ENCODE results near the gene LDB1. TPM values are rescaled to one million over a fixed set of nuclear protein-coding genes. Genes with fewer than 3 reads are reported as not detected.

Gene LDB1
- total and polyA plus RNA-seq, 2 of the 13 experiments (the other 11 are each of a cell fraction or from before 2014, with no cell fraction given), result 17.2 to 45.5 TPM

- TF ChIP-seq ZSCAN5A (CRISPR knock-in tag; IDR thresholded peaks at IDR 0.05; ENCODE audit: borderline replicate concordance) (no peak), EHMT2 (IDR thresholded peaks at IDR 0.05; ENCODE audit: borderline replicate concordance, low read depth, low read length) (no peak), MEIS1 (CRISPR knock-in tag; IDR thresholded peaks at IDR 0.05; ENCODE audit: borderline replicate concordance) (0 out of 2 replicates have a peak, but pooled peaks have one; percentile 5), ZNF7 (CRISPR knock-in tag; IDR thresholded peaks at IDR 0.05) (no peak; the same call in 1 of the 2 replicates), CENPX (CRISPR knock-in tag; IDR thresholded peaks at IDR 0.05) (no peak), HOXA7 (CRISPR knock-in tag; IDR thresholded peaks at IDR 0.05) (no peak), SMYD3 (CRISPR knock-in tag; IDR thresholded peaks at IDR 0.05) (no peak), ZNF770 (CRISPR knock-in tag; IDR thresholded peaks at IDR 0.05) (no peak), CHD4 (IDR thresholded peaks at IDR 0.05; ENCODE audit: borderline replicate concordance, low read length) (0 out of 2 replicates have a peak, but pooled peaks have one; percentile 25), ZBTB38 (CRISPR knock-in tag; IDR thresholded peaks at IDR 0.05) (no peak), TEAD3 (CRISPR knock-in tag; optimal IDR thresholded peaks at IDR 0.05; ENCODE audit: borderline replicate concordance) (no peak), PRMT3 (CRISPR knock-in tag; IDR thresholded peaks at IDR 0.05; ENCODE audit: borderline replicate concordance, low read depth) (no peak), LCORL (IDR thresholded peaks at IDR 0.05) (no peak), LCORL (CRISPR knock-in tag; IDR thresholded peaks at IDR 0.05) (no peak), WIZ (CRISPR knock-in tag; IDR thresholded peaks at IDR 0.05) (no peak), ZNF850 (CRISPR knock-in tag; conservative IDR thresholded peaks at IDR 0.05) (no peak), ZNF629 (CRISPR knock-in tag; conservative IDR thresholded peaks at IDR 0.05) (peak; percentile 88), AGO2 (optimal IDR thresholded peaks at IDR 0.05; ENCODE audit: low read depth, low read length) (no peak), ZNF503 (CRISPR knock-in tag; IDR thresholded peaks at IDR 0.05) (no peak), JARID2 (CRISPR knock-in tag; IDR thresholded peaks at IDR 0.05; ENCODE audit: insufficient replicate concordance) (no peak)
Observed at GRCh38 chr10:102113261-102113955, 6.8 kb downstream of the LDB1 start (continued).
